ENCODE data around the gene NDUFS7.

GRCh38 chr19:1429750-1430149 lies 46.0 kb downstream of the NDUFS7 start:
- TF ChIP-seq CTCF (conservative IDR thresholded peaks at IDR 0.05 in 1 of 2, IDR thresholded peaks at IDR 0.05 in 1 of 2; ENCODE audit: extremely low read depth in 1 of 2, insufficient read depth in 1 of 2, low read depth in 1 of 2, low read length in 2 of 2) (no peak), EZH2 (IDR thresholded peaks at IDR 0.05; ENCODE audit: borderline replicate concordance, low read length) (no peak)

Data from mammary epithelial cell (primary cell).